Measurements from ENCODE around the gene ADH1B.

GRCh38 chr4:99324361-99324760 lies 3.2 kb upstream of the ADH1B start:
- no peak for TF ChIP-seq CTCF (IDR thresholded peaks at IDR 0.05; ENCODE audit: low read depth, low read length, missing input control)
- no peak for TF ChIP-seq GABPA (IDR thresholded peaks at IDR 0.05 in 1 of 2, conservative IDR thresholded peaks at IDR 0.05 in 1 of 2)
- TF ChIP-seq ATF3 (IDR thresholded peaks at IDR 0.05): no peak
- no peak for TF ChIP-seq FOXA1 (IDR thresholded peaks at IDR 0.05)
- no peak for TF ChIP-seq TAF1 (conservative IDR thresholded peaks at IDR 0.05)
- no peak for TF ChIP-seq REST (IDR thresholded peaks at IDR 0.05)
- TF ChIP-seq JUND (IDR thresholded peaks at IDR 0.05): no peak
- no peak for TF ChIP-seq YY1 (IDR thresholded peaks at IDR 0.05)
- TF ChIP-seq MAX (IDR thresholded peaks at IDR 0.05): no peak
- TF ChIP-seq RAD21 (IDR thresholded peaks at IDR 0.05): no peak
- no peak for TF ChIP-seq EGR1 (IDR thresholded peaks at IDR 0.05; ENCODE audit: low read depth in 2 of 2)
- TF ChIP-seq RXRA (IDR thresholded peaks at IDR 0.05): no peak
- TF ChIP-seq HNF4A (conservative IDR thresholded peaks at IDR 0.05): no peak
